HG03139 (cell line): ENCODE data around the gene BBX.

Experiments used
- ATAC-seq: cut with Tn5 transposase; IDR thresholded peaks from one replicate; pipeline ENCODE4 v1.9.1; 2021; ENCODE audit not compliant: unreplicated experiment

BBX gene

DNA sequence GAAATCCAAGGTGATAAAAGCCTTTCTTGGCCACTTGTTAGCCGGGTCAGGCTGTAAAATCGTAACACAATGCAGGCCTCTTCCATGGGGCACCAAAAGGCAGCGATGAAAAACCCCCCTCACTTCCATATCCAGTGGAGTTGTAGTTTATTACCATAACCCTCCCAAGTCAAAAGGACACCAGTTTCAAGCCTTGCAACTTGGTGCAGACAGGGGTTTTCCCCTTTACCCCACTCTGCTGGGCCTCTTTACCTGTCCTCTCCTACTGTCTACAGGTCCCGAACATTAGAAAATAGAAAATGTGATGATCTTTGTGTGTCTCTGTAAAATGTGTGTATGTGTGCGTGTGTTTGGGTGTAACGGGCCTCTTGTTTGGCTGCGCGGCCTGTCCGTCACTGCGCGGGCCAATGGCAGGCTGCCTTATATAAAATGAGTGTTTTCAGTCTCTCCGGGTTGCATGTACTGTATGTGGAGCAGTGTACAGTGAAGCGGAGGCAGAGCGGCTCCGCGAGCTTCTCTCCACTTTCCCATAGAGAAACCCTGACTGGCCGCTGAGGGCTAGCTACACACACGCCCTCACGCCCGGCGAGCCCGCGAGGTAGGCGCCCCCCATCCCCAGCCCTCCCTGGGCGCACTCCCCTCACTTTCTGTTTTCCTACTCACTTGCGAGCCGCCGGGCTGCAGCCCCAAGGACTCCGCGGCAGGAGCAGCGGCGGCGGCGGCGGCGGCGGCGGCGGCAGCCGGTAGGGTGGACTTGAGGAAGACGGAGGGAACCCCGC is at the start of gene BBX:
Gene BBX, plus strand, starts transcription at position 453 of the 779 bp plus-strand sequence. CDS start 187,499 bp downstream, outside the sequence.
- peak; percentile 90 for ATAC-seq

DNA sequence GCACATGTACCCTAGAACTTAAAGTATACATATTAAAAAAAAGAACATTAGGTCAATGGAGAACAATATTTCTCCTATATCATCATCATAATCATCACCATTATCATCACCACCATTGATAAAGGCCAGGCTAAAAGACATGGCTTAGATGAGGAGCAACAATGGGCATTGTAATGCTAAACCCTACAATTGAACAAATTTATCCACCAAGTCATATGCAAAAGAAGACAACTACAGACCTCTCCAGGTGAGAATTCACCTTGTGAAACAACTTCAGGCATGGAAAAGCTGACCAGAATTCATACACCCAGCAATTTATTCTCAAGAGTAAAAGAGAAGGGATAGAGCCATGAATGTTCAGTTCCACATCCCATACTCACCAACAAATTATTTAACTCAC is 46.3 kb upstream of the BBX start:
- ATAC-seq = no peak

DNA sequence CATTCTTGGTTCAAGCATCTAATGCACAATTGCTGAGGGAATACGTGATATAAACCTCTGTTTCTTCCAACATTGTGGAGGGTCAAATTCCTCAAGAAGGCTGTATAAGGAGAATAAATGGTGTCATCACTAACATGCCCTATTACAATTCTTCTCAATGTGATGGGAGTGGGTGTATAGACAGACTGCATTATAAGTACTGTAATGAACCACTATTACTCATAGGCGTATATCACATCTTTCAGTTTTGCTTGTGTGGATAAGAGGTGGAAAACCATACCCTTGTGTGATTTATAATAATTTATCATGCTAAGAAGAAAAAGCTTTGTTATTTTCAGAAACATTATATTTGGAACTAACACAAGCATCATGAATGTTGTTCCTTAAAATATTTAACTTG is 35.3 kb upstream of the BBX start:
- ATAC-seq = no peak

- ATAC-seq = no peak
Measured at GRCh38 chr3:107488942-107489341, 33.8 kb upstream of the BBX start.

DNA sequence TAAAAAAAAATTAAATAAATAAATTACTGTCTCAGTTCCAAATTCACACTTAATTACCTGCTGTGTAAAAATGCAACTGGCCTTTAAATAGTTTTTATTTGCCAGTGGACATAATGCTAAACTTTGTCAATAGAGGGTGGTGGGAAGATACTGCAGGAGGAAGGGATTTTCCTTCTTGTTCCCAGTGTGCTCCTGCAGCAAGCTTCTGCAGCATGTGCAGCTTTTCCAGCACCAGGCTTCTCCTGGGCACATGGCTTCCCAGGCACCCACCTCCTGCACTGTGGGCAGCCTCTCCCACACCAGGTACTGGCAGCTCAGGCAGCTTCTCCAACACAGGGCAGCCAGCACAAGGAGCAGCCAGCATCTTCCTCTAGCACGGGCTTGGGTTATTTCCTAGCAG is 29.6 kb upstream of the BBX start:
- ATAC-seq = no peak

- ATAC-seq = no peak
Measured at GRCh38 chr3:107496855-107497254, 25.9 kb upstream of the BBX start.

DNA sequence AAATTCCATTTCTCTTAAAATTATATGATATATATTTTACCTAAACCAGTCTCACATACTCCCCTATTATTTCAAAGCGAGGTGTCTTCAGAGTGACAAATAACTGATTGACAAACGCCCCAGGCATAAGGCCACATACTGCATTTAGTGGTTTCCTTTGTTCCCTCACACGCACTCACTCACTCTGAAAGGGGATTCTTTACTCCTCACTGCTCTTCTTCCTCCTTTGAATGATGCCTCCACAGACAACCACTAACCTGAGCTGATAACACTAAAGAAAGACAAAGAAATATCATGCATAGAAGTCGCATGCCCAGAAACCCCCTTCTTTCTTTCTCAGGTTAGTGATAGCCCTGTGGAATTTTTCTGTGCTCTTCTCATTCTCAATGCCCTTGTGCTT is 24.1 kb upstream of the BBX start:
- ATAC-seq = no peak

DNA sequence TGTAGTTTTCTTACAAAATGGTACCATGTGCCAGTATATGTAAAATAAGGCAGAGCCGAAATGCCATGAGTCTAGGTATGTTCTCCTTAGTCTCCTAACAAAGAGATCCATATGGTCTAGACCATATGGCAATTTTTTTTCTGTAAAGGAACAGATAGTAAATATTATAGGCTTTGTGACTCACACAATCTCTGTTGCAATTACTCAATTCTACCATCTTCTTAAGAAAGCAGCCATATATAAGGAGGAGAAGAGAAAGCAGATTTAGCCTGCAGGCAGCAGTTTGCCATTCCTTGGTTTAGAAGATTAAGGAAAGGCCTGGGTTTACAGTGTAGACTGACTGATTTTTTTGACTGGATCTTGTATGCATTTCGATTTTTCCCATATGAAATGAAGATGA is 16.3 kb upstream of the BBX start:
- no peak for ATAC-seq

- no peak for ATAC-seq
Measured at GRCh38 chr3:107508331-107508730, 14.4 kb upstream of the BBX start.

DNA sequence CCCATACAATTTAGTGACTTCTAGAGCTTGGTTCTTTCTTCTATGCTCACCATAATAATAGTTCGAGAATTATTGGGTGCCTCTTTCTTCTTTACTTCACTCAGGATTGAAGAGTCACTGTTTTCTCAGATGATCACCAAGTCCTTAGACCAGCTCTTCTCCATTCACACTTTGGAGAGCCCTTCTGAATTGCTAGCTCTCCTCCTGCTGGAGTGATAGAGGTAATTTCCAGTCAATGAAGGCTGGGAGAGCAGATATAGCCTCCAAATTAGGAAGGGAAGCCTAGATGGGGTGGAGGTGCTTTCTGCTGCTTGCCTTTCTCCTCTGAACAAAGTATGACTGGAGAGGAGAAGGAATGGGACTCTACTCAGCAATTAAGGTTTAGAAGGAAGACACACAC is 10.7 kb upstream of the BBX start:
- ATAC-seq = no peak

DNA sequence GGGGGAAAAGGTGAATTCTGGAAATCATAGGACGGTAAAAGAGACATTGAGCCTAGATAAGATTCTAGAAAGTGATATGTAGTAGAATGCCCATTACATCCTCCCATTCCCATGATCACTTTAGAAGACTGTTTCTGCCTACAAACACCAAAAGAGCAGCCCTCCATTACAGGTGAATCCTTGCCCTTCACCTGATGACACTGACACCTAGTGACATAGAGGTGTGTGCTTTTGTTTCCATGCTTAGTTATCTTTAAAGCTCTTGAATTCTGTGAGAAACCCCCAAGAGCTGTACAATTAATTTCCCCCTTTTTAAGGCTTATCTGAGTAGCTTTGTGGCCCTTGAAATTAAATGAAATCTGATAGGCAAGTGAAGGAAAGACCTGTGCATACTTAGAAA is 8.3 kb upstream of the BBX start:
- ATAC-seq = no peak

DNA sequence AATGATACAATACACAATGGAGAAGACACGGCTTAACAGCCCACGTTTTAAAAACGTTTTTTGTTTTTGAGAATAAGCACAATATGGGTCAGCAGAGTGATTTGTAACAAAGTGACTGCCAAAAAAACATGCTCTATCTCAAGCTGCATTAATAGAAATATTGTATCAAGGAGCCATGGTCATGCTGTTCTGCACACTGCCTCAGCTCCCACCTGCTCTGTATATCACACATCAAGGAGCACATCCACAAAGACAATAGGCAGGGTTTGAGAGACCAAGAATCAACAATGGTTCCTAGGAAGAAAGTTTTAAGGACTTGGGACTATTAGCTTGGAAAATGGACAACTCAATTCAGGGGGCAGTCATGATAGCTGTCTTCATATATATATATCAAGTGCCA is 6.3 kb upstream of the BBX start:
- no peak for ATAC-seq

DNA sequence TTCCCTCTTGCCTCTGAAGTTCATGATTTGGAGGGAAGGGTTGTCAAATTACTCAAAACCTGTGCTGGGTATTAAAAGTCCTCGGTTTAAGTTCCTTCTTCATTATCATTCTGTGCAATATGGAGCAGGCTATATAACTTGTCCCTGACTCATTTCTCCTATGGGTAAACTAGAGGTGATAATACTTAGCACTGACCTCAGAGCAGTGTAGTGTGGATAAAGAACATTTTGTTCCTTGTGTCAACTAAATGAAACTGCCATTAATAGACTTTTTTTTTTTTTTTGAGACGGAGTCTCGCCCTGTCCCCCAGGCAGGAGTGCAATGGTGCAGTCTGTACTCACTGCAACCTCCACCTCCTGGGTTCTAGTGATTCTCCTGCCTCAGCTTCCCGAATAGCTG is 2.2 kb upstream of the BBX start:
- no peak for ATAC-seq

DNA sequence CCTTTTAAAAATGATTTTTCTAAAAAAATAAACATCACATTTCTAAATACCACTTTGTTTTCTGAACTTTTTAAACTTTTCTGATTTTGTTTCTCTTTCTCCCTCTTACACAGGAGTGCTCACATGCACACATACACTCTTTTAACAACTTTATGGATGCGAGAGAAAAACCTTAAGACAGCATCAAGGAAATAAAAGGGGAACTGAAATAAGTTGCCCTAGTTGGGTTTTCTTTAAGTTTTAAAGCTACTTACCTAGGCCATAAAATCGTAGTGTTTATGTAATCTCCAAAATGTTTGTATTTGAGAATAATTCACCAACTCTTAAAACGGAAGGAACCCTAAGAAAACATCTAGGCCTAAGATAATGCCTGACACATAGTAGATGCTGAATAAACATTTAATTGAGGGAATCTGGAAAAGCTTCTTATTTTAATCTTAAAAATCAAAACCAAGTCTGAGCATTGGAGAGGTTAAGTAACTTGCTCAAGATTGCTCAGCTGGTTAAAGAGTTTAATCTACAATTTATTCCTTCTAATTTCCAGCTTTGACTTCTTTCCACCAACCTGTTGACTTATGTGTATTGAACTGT is 1.2 kb upstream of the BBX start:
- ATAC-seq = no peak

DNA sequence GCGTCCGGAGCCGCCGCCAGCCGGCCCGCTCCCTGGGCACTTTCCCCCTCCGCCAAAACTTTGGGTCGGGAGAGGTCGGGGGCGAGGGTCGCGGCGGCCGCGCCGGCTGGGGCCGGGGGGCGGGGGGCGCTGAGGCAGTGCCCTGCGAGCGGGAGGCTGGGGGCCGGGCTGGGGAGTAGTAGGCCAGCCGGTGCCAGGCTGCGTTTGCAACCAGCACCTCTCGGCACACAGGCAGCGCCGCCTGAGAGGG is 452 bp downstream of the BBX start:
- ATAC-seq = peak; percentile 21

- ATAC-seq = peak; percentile 22
Measured at GRCh38 chr3:107523539-107524325, 970 bp downstream of the BBX start.

- no peak for ATAC-seq
Measured at GRCh38 chr3:107524326-107524840, 1.6 kb downstream of the BBX start.

- no peak for ATAC-seq
Measured at GRCh38 chr3:107524841-107525643, 2.3 kb downstream of the BBX start.

DNA sequence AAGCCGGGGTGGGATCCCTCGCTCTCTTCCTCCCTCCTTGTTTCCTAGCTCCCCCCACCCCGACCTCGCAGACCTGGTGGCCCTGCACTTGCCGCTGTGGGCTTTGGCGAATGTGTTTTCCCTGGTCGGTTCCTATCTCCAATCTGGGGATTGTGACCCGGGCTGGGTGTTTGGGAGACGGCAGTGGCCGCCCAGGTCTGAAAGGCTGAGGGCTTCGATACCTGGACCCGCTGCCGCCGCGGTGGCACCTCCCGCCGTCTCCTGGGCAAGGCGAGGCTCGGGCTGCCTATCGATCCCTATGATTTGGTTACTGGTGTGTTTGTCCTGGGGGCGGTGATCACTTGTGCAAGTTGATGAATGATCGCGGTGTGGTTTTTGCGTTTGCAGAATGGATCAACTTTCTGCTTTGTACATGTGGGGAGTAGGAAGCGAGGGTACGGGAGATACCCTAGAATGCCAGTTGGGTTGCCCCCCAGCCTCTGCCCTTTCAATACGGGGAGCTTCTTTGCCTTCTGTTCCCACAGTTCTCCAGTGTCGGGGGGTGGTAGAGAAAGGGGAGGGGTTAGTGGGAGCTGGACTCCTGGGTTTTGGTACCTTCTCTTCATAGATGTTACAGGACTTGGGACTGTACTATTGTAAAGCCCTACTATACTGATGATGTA is 3.0 kb downstream of the BBX start:
- ATAC-seq = no peak

- no peak for ATAC-seq
Measured at GRCh38 chr3:107531917-107532469, 9.2 kb downstream of the BBX start.
